CD4-positive, alpha-beta T cell (primary cell): ENCODE data around the gene RBFA. TPM values are rescaled to one million over a fixed set of nuclear protein-coding genes. Genes with fewer than 3 reads are reported as not detected.
"Not testable (repeated sequence)": the region's sequence is repeated elsewhere in the genome, so short reads cannot be mapped to it uniquely, and the experiment has no call there.

Experiments used
- ATAC-seq: fragments of 200-7000 bp; cut with Tn5 transposase; one replicate; pipeline ENCODE4 v1.10.0; 2022; ENCODE audit warnings: mild to moderate bottlenecking; ENCODE audit not compliant: poor library complexity
- CTCF ChIA-PET: fragments of 350-600 bp; sonication (Branson Sonifier 250); formaldehyde crosslinking; loops from one replicate; lab custom pipeline; 2021; ENCODE audit warnings: antibody characterized with exemption, inconsistent platforms; lab: Charles Lee
- POLR2A ChIA-PET: fragments of 350-600 bp; sonication (Branson Sonifier 250); formaldehyde crosslinking; loops from one replicate; lab custom pipeline; 2021; ENCODE audit warnings: antibody characterized with exemption, inconsistent platforms; lab: Charles Lee
- DNase-seq, 14 experiments: peaks; one replicate each; pipeline ENCODE4 v3.0.0-alpha.2; 2013 to 2020; ENCODE audit warnings: mixed read lengths in 2 of 14
- H3K27ac ChIP-seq, 2 donors: one replicate each; pipeline versions ENCODE4 v1.5.1 to v1.7.0; 2013; ENCODE audit warnings: low read length in 2 of 2, low read depth in 1 of 2, mild to moderate bottlenecking in 1 of 2
- H3K27me3 ChIP-seq, 2 experiments: 1 replicate in 1 of 2; 2 replicates in 1 of 2; pipeline versions ENCODE4 v1.6.1 to v1.7.0; 2013; ENCODE audit warnings: low read length in 2 of 2, control low read depth in 1 of 2, mild to moderate bottlenecking in 1 of 2, moderate library complexity in 1 of 2; ENCODE audit not compliant: insufficient read depth in 2 of 2, control insufficient read depth in 1 of 2
- H3K36me3 ChIP-seq: one replicate; pipeline ENCODE4 v1.6.1; 2013; ENCODE audit warnings: low read length, control low read depth; ENCODE audit not compliant: insufficient read depth
- H3K4me1 ChIP-seq: one replicate; pipeline ENCODE4 v1.6.1; 2013; ENCODE audit warnings: low read length, control low read depth; ENCODE audit not compliant: insufficient read depth
- H3K4me3 ChIP-seq: one replicate; pipeline ENCODE4 v1.5.1; 2013; ENCODE audit warnings: mild to moderate bottlenecking, low read length, moderate library complexity
- H3K9me3 ChIP-seq, 2 experiments: 1 replicate in 1 of 2; 2 replicates in 1 of 2; pipeline versions ENCODE4 v1.6.1 to v1.7.0; 2013; ENCODE audit warnings: low read length in 2 of 2, mild to moderate bottlenecking in 2 of 2, control low read depth in 1 of 2, moderate library complexity in 1 of 2; ENCODE audit not compliant: control insufficient read depth in 1 of 2, insufficient read depth in 1 of 2
- H3K27ac Mint-ChIP-seq: one replicate; pipeline ENCODE4 v1.8.0; 2020; ENCODE audit warnings: mixed read lengths
- H3K27me3 Mint-ChIP-seq: one replicate; pipeline ENCODE4 v1.8.0; 2021; ENCODE audit warnings: mixed read lengths
- H3K36me3 Mint-ChIP-seq: one replicate; pipeline ENCODE4 v1.8.0; 2021; ENCODE audit warnings: low read depth, mixed read lengths
- H3K4me1 Mint-ChIP-seq: one replicate; pipeline ENCODE4 v1.8.0; 2021; ENCODE audit warnings: low read depth, mixed read lengths
- H3K4me3 Mint-ChIP-seq: one replicate; pipeline ENCODE4 v1.8.0; 2020; ENCODE audit warnings: mild to moderate bottlenecking, mixed read lengths
- H3K9me3 Mint-ChIP-seq: one replicate; pipeline ENCODE4 v1.8.0; 2020; ENCODE audit warnings: mixed read lengths
- intact Hi-C, 2 experiments: fragments of 100-400 bp; cut with DNase I in 1 of 2; cut with micrococcal nuclease in 1 of 2; formaldehyde crosslinking; loops; one replicate each; pipeline versions ENCODE4 v1.15.1 to v1.9.0; 2023 to 2025; cut with DNase I, micrococcal nuclease
- total RNA-seq, 174 experiments: library from RNA in 2 of 174; stranded (reverse) in 2 of 174; gene quantifications; one replicate each; pipeline ENCODE4 v1.2.3 and lab custom pipeline; 2021 to 2026
- TF ChIP-seq, protein P1 (sequence below): fragments of 200-600 bp; IDR thresholded peaks from one replicate; pipeline ENCODE4 v1.8.0; 2022; ENCODE audit warnings: antibody characterized with exemption, mild to moderate bottlenecking

RBFA gene
- total RNA-seq, 2 experiments from 2014 or later, result 11.2 to 12.3 TPM

DNA sequence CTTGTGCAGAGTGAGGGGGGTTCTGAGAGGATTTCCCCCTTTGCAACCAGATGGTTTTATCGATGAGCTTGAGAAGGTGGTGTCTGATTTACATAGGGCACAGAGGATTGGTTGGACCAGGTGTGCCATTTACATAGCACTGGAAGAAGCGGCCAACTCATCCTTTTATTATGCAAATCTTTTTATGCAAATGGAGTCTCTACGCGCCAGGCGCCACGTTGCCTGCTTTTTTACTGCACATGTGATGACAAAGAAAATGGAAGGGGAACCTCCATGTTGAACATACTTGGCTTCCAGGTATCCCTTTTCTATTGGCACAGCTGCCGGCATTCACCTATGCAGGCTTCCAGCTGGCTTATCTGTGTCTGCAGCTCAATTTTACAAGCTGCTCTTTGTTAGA is 27.5 kb upstream of the RBFA start:
- POLR2A ChIA-PET, result no interaction called here
- intact Hi-C loops, result no loop called here
- H3K36me3 ChIP-seq, result no peaks in the 10 kb centered on the region
- H3K4me1 Mint-ChIP-seq, result no peaks in the 10 kb centered on the region
- H3K27me3 Mint-ChIP-seq, result no peaks in the 10 kb centered on the region
- peaks cover 5% of the 10 kb centered on the region for H3K9me3 Mint-ChIP-seq
- H3K27ac Mint-ChIP-seq, result no peak overlapping the region
- H3K4me3 Mint-ChIP-seq, result no peak overlapping the region
- H3K4me1 ChIP-seq, result no peaks in the 10 kb centered on the region
- peaks cover 31% of the 10 kb centered on the region for H3K36me3 Mint-ChIP-seq
- TF ChIP-seq, protein P1, sequence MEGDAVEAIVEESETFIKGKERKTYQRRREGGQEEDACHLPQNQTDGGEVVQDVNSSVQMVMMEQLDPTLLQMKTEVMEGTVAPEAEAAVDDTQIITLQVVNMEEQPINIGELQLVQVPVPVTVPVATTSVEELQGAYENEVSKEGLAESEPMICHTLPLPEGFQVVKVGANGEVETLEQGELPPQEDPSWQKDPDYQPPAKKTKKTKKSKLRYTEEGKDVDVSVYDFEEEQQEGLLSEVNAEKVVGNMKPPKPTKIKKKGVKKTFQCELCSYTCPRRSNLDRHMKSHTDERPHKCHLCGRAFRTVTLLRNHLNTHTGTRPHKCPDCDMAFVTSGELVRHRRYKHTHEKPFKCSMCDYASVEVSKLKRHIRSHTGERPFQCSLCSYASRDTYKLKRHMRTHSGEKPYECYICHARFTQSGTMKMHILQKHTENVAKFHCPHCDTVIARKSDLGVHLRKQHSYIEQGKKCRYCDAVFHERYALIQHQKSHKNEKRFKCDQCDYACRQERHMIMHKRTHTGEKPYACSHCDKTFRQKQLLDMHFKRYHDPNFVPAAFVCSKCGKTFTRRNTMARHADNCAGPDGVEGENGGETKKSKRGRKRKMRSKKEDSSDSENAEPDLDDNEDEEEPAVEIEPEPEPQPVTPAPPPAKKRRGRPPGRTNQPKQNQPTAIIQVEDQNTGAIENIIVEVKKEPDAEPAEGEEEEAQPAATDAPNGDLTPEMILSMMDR, result no peak
- H3K27me3 ChIP-seq, result no peaks in the 10 kb centered on the region
- H3K9me3 ChIP-seq, result peaks cover 0 to 32% of the 10 kb centered on the region in 2 experiments
- no peak for DNase-seq
- CTCF ChIA-PET, result no interaction called here
- no peak for ATAC-seq
- no peak overlapping the region for H3K27ac ChIP-seq
- no peak overlapping the region for H3K4me3 ChIP-seq

DNA sequence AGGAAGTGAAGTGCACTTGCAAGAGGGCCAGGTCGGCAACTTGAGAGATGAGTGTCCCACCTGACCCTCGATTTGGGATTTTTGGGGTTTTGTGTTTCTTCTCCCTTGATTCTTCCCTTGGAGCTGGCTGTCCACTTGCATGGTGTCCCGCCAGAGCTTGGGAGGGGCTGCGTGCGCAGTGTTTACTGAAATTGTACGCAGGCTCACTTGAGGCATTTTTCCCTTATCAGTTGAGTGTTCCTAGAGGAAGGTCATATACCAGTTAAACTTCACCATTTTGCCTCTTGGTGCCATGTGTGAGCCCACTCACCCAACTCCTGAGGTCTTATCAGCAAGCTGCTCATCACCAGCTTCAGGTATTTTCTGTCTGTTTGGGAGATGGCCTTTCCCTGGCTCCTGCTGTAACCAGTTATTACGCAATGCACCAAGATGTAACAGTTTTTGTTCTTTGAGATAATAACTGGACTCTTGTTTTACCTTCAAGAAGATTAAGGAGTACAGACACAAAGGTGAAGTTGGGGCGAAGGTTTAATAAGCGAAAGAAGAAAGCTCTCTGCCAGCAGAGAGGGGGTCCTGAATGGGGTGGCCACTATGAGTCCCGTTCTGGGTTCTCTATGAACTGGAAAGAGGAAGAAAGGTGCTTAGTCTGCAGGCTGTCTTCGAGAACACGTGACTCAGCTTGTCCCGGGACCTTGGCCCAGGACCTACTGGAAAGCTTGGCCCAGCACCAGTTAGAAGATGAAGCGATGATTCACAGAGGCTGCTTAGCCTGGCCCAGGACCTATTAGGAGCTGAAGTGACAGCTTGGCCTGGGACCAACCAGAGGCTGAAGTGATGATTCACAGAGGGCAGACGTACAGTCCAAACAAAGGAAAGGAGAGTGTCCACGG is 24.3 kb upstream of the RBFA start:
- Histone ChIP-seq H3K27ac (no peak overlapping the region), H3K4me1 (no peaks in the 10 kb centered on the region), H3K4me3 (no peak overlapping the region), H3K9me3 (peaks cover 0 to 37% of the 10 kb centered on the region in 2 experiments), H3K36me3 (no peaks in the 10 kb centered on the region), H3K27me3 (no peaks in the 10 kb centered on the region)
- ATAC-seq (no peak), DNase-seq (no peak)
- intact Hi-C loops, result no loop called here
- Mint-ChIP-seq H3K27me3 (no peaks in the 10 kb centered on the region), H3K27ac (no peak overlapping the region), H3K36me3 (peaks cover 48% of the 10 kb centered on the region), H3K4me1 (no peaks in the 10 kb centered on the region), H3K4me3 (no peak overlapping the region), H3K9me3 (peaks cover 10% of the 10 kb centered on the region)
- POLR2A ChIA-PET, result no interaction called here
- TF ChIP-seq, protein P1, result no peak
- CTCF ChIA-PET, result no interaction called here

DNA sequence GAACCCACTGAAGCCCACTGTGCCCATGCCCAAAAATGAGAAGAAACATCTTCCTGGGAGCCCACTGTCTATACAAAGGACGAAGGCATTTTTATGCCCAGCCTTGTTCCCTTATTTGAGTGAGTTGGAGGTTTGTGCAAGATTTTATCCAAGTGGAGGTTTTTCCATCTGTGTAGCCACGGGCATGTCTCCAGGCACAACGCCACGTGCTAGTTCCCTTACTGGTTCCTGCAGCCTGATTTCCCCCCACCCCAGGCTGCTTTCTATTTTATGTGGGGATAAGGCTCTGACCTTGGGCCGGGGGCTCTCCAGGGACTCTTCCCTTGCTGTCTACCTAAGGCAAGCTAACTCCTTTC is 23.7 kb upstream of the RBFA start:
- Histone ChIP-seq H3K4me1 (no peaks in the 10 kb centered on the region), H3K36me3 (no peaks in the 10 kb centered on the region), H3K27ac (no peak overlapping the region), H3K27me3 (no peaks in the 10 kb centered on the region), H3K9me3 (peaks cover 0 to 35% of the 10 kb centered on the region in 2 experiments), H3K4me3 (no peak overlapping the region)
- H3K36me3 Mint-ChIP-seq, result peaks cover 48% of the 10 kb centered on the region
- DNase-seq (no peak), ATAC-seq (no peak)
- TF ChIP-seq, protein P1, result no peak
- no peak overlapping the region for H3K4me3 Mint-ChIP-seq
- H3K4me1 Mint-ChIP-seq, result no peaks in the 10 kb centered on the region
- CTCF ChIA-PET, result no interaction called here
- no peaks in the 10 kb centered on the region for H3K27me3 Mint-ChIP-seq
- intact Hi-C loops, result no loop called here
- H3K9me3 Mint-ChIP-seq, result peaks cover 10% of the 10 kb centered on the region
- no peak overlapping the region for H3K27ac Mint-ChIP-seq
- POLR2A ChIA-PET, result no interaction called here

DNA sequence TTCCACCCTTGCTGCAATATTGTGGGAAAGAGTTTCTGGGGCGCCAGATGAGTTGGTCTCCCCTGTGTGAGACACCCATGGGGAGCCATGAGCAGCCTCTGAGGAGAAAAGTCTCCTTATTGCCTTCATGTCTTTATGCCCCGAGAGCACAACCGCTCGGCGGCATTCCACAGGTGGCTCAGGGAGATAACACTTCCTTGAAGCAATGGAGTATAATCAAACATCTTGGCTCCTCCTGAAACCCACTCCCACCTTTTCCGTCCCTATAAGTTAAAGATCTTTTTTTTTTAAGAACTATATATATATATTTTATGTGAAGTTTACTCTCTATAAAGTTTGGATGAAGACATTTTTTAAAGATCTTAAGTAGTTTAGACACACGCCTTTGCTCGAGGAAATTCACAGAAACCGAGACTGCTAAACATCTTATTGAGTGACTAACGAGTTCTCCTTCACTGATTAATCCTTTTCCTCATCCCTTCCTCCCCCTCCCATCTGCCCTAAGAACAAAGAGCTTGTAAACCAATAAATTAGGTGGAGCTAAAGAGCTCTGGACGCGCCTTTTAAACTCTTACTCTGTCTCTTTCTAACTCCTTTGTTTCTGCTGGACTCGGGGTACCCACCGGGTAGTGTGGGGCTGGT is 22.6 kb upstream of the RBFA start:
- H3K27ac ChIP-seq, CTCF ChIA-PET, H3K4me3 Mint-ChIP-seq, H3K4me1 Mint-ChIP-seq, H3K9me3 Mint-ChIP-seq, ATAC-seq, H3K36me3 ChIP-seq, intact Hi-C loops, H3K27me3 Mint-ChIP-seq, H3K27ac Mint-ChIP-seq, DNase-seq, H3K4me3 ChIP-seq, H3K4me1 ChIP-seq, H3K27me3 ChIP-seq, POLR2A ChIA-PET: not testable (repeated sequence)
- H3K36me3 Mint-ChIP-seq, result peaks cover 48% of the 10 kb centered on the region
- peaks cover 0 to 35% of the 10 kb centered on the region in 2 experiments for H3K9me3 ChIP-seq
